HG03064 (cell line): ENCODE data around the gene CFAP45.
"Not testable (repeated sequence)": the region's sequence is repeated elsewhere in the genome, so short reads cannot be mapped to it uniquely, and the experiment has no call there.

Source experiments
- ATAC-seq: cut with Tn5 transposase; IDR thresholded peaks from one replicate; pipeline ENCODE4 v1.9.1; 2021; ENCODE audit warnings: low read depth; ENCODE audit not compliant: unreplicated experiment

Gene CFAP45

GRCh38 chr1:159908031-159908940, 8.3 kb upstream of the CFAP45 start:
- ATAC-seq, result no peak

- no peak for ATAC-seq
Observed at GRCh38 chr1:159906960-159907359, 7.0 kb upstream of the CFAP45 start.

GRCh38 chr1:159904036-159904435, 4.1 kb upstream of the CFAP45 start:
- ATAC-seq, result not testable (repeated sequence)

- no peak for ATAC-seq
Observed at GRCh38 chr1:159902541-159902940, 2.6 kb upstream of the CFAP45 start.

GRCh38 chr1:159900755-159901360, 893 bp upstream of the CFAP45 start:
- no peak for ATAC-seq

GRCh38 chr1:159899634-159900033, 331 bp downstream of the CFAP45 start:
- ATAC-seq, result not testable (repeated sequence)

GRCh38 chr1:159898527-159898926, 1.4 kb downstream of the CFAP45 start:
- no peak for ATAC-seq

- no peak for ATAC-seq
Observed at GRCh38 chr1:159897962-159898361, 2.0 kb downstream of the CFAP45 start.

- no peak for ATAC-seq
Observed at GRCh38 chr1:159896546-159896930, 3.4 kb downstream of the CFAP45 start.

- ATAC-seq, result no peak
Observed at GRCh38 chr1:159895836-159896545, 4.0 kb downstream of the CFAP45 start.

GRCh38 chr1:159895286-159895685, 4.7 kb downstream of the CFAP45 start:
- no peak for ATAC-seq

GRCh38 chr1:159892944-159893343, 7.0 kb downstream of the CFAP45 start:
- no peak for ATAC-seq

- ATAC-seq, result peak; percentile 56
Observed at GRCh38 chr1:159891275-159892157, 8.4 kb downstream of the CFAP45 start.

GRCh38 chr1:159890390-159890789, 9.6 kb downstream of the CFAP45 start:
- ATAC-seq, result no peak

- ATAC-seq, result peak; percentile 97
Observed at GRCh38 chr1:159889821-159890252, 10.1 kb downstream of the CFAP45 start.

- no peak for ATAC-seq
Observed at GRCh38 chr1:159889202-159889601, 10.8 kb downstream of the CFAP45 start.

- ATAC-seq, result no peak
Observed at GRCh38 chr1:159884296-159884695, 15.7 kb downstream of the CFAP45 start.

GRCh38 chr1:159883134-159883533, 16.8 kb downstream of the CFAP45 start:
- no peak for ATAC-seq

- no peak for ATAC-seq
Observed at GRCh38 chr1:159882527-159882862, 17.5 kb downstream of the CFAP45 start.
